GM18498 (cell line): ENCODE results near the gene OSBPL10.
"Not testable (repeated sequence)": the region's sequence is repeated elsewhere in the genome, so short reads cannot be mapped to it uniquely, and the experiment has no call there.

Experiments
- ATAC-seq: cut with Tn5 transposase; IDR thresholded peaks from one replicate; pipeline ENCODE4 v1.9.1; 2021; ENCODE audit warnings: mild to moderate bottlenecking, moderate library complexity; ENCODE audit not compliant: unreplicated experiment

The OSBPL10 gene

DNA sequence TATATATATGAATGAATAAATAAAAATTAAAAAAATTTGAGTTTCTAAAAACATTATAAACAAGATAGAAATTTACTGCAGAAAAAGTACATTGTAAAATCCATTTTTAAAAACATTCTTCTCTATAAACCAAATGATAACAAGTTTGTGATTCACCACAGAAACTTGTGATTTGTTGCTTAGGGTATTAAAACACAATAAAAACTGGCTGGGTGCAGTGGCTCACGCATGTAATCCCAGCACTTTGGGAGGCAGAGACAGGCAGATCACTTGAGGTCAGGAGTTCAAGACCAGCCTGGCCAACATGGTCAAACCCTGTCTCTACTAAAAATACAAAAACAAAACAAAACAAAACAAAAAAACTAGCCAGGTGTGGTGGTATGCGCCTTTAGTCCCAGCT lies 197.2 kb downstream of the OSBPL10 start:
- ATAC-seq = not testable (repeated sequence)

DNA sequence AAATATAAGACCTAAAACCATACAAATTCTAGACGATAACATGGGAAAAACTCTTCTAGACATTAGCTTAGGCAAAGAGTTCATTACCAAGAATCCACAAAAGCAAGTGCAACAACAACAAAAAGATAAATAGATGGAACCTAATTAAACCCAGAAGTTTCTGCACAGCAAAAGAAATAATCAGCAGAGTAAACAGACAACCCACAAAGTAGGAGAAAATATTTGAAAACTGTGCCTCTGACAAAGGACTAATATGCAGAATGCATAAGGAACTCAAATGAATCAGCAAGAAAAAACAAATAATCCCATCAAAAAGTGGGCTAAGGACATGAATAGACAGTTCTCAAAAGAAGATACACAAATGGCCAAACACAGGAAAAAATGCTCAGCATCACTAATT lies 198.8 kb downstream of the OSBPL10 start:
- not testable (repeated sequence) for ATAC-seq

DNA sequence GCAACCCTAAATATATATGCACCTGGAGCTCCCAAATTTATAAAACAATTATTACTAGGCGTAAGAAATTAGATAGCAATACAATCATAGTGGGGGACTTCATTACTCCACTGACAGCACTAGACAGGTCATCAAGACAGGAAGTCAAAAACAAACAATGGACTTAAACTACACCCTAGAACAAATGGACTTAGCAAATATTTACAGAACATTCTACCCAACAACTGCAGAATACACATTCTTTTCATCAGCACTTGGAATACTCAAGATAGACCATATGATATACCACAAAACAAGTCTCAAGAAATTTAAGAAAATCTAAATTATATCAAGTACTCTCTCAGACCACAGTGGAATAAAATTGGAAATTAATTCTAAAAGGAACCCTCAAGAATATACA lies 201.5 kb downstream of the OSBPL10 start:
- ATAC-seq = no peak

DNA sequence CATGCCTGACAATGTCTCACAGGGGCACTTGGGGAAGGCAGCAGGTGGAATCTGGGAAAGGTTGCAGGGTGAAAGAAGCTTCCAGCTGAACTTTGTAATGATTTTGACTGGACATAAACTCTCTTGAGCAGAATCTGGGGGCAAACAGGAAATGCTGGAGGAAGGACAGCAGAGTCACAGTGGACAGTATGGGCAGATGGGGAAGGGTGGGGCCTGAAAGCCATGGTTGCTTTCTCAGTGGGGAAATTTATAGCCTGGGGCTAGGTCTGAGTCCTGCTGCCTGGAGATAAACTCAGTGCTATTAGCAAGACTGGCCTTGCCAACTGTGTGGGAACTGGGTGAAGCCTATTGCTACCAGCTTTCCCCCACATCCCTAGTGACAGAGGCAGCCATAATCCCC lies 203.2 kb downstream of the OSBPL10 start:
- ATAC-seq = no peak

DNA sequence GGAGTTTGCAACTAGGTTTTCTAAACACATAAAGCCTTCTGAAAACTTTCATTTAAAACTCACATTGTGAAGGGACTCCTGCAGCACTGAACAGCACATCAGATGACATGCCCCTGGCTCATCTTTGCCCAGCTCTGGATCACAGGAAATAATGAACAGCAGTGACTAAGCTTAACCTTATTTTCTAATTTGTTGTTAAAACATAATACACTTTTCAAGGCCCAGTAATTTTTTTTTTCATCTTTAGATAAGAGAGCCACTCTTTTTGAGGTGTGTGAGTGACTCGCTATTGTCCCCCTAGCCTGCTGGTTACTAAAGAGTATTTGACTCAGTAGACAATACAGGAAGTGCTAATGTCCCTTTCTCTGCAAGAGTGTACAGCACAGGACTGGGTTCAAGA lies 204.0 kb downstream of the OSBPL10 start:
- ATAC-seq = no peak

DNA sequence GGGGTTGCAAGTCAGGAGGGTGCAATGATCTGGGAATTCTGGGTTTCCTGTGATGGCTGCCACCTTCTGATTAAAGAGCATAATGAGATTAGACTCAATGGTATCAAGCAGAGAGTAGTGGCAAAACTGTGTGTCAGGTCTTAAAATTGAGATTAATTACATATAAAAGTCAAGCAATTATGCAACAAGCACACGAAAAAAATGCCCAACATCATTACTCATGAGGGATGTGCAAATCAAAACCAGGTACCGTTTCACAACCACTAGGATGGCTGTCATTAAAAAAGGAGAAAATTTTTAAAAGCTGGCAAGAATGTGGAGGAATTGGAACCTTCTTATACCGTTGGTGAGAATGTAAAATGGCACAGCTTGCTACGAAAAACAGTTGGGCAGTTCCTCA lies 205.0 kb downstream of the OSBPL10 start:
- no peak for ATAC-seq

DNA sequence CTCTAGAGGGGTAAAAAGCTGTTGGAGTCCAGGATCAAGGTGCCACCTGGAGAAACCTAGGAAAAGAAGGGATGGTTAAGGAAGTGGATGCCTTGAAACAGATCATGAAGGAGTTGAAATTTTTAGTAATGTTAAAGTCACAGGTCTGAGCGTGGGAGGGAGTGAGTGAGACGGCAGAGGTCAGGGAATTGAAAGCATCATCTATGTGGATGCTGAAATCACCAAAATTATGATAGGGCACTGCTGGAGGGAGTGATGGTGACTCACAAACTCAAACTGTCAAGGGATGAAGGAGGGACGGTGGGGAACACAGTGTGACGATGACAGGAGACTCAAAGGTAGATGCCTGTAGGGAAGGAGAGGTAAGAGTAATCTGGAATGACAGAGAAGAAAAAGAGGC lies 205.7 kb downstream of the OSBPL10 start:
- ATAC-seq = no peak

DNA sequence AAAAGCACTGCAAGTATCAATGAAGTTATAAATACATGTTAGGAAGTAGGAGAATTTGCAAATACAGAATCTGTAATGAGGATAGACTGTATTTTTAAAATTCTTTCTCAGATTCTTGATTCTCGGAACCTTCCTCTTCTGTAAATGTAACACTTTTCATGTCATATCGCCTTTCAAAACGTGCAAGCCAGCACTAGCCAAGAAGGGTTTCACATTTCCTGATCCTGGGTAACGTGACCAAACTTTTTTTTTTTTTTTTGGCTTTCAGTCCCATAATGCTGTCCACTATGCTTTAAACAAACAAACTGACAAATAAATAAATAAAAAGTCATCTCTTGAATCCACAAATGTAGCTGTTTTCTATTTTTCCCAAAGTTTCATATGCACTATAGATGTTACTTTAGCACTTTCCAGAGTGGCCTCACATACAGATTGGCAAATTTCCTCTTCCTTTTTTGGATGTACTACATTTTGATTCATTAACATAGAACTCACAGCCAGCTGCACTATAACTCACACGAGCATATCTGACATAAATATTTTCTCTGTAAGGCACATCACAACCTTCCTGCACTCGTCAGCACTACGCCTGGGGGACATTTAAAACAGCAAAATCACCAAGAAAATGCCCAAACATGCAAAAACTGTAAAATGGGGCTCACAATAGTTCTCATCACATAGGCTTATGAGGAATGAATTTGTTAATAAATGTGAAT lies 208.1 kb downstream of the OSBPL10 start:
- no peak for ATAC-seq

DNA sequence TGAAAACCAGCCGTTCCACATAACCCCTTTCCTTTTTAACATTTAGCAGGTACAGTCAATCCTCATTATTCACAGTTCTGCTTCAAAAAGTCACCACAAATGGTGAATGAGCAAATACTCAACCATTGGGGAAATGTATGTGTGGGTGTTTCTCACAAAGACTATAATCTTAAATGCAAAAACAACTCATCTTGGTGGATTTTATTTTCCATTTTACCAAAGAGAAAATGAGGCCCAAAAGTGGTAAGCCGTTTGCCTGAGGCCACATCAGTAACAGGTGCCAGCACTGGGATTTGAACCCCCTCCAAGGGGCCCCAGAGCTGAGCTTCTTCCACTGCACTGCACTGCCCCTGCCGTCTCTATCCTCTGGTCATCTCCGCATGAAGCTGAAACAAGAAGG lies 208.8 kb downstream of the OSBPL10 start:
- ATAC-seq = no peak

DNA sequence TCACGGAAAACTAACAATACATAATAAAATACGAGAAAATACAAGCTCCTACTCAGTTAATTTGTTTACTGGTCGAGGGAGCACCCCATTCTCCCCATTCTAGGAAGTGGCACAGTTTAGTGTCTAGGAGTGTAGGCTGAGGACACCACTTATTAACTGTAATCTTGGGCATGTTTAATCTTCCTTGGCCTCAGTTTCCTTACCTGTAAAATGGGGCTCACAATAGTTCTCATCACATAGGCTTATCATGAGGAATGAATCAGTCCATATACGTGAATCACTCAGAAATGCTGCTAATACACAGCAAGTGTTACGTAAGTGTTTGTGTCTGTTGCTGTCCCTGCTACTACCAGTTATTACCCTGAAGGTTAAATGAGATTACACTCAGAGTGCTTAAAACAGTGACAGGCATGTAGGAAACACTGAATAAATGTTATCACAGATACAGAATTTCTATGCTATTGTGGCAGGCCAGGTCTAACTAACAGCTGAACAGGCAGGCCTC lies 210.2 kb downstream of the OSBPL10 start:
- ATAC-seq = no peak

DNA sequence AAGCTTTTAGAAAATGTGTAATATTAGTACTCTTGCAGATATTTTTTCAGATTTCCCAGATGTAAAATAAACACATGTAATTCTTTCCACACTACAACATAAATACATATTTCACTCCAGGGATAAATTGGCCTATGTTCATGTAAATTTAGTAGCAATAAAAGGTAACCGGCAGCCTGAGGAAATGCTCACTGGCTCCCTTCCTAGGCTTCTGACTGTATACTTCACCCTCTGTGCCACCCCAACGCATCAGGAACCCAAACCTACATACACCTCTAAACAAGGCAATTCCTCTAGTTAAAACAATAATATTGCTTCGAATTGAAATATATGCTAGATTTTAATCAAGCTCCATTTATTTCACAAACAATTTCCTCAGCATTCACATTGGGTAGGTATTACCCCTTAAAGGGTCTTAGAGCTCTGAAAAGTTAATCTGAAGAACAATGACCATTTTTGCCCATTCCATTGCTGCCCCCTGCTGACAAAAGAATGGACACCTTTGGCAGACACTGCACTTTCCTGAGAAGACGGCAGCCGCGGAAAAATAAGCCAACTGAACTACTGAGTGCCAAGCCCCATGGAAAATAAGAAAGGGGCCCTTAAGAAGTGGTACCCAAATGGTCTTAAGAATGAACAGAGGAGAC lies 212.5 kb downstream of the OSBPL10 start:
- ATAC-seq = no peak

DNA sequence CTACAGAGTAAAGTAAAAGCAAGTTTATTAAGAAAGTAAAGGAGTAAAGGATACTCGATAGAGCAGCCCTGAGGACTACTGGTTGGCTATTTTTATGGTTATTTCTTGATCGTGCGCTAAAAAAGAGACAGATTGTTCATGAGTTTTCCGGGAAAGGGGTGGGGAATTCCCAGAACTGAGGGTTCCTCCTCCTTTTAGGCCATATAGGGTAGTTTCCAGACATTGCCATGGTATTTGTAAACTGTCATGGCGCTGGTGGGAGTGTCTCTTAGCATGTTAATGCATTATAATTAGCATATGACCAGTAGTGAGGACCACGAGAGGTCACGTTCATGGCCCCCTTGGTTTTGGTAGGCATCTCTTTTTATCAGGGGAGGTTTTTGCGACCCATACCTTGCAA lies 213.1 kb downstream of the OSBPL10 start:
- ATAC-seq = no peak

DNA sequence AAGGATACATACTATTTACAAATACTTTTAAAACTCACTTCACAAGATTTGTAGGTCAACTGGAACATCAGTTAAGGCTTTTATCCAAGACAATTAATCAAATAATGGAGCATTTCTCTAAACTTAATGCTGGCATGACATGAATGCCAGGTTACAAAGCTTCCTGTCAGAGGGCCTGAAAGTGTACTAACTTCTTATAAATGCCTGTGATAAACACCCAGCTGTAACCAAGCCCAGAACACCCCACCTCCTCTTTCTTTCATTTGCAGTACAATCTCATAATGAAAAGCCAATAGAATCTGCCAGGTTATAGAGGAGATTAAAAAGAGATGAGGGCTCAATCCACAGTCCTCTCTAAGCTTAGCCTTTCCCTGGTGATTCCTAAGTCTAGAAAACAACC lies 214.4 kb downstream of the OSBPL10 start:
- ATAC-seq = no peak

DNA sequence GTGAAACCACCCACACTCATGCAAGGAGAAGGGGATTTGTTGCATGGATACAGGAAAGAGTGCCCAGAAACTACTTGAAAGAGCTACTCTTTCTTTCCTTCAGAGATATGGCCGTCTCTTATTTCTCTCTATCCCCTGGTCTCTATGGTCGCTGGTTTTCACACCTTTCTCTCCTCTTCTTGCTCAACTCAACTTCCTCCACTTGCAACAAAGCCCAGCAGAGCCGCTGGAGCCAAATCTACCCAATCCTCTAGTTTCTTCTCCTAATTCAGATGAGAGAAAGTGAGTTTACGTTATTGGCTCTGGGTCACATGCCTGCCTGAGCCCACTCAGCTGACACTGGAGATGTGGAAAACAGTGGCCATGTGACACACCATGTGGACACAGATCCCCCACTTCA lies 215.2 kb downstream of the OSBPL10 start:
- ATAC-seq = no peak

DNA sequence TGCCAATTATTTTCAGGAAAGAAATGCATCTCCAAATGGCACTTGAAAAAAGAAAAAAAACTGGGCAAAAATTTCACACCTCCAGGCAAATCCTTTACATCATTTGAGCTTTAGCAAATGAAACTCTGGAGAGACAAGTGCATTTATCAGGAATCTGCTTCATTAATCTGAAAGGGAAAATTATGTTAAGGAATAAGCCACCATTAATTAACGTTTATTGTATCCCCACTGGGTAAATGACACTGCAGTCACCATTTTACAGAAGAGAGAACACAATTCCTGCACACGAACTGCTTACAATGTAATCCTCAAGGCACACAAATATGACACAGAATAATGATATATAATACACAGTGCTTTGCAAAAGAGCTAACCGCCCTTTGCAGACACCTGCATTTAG lies 217.3 kb downstream of the OSBPL10 start:
- ATAC-seq = no peak

DNA sequence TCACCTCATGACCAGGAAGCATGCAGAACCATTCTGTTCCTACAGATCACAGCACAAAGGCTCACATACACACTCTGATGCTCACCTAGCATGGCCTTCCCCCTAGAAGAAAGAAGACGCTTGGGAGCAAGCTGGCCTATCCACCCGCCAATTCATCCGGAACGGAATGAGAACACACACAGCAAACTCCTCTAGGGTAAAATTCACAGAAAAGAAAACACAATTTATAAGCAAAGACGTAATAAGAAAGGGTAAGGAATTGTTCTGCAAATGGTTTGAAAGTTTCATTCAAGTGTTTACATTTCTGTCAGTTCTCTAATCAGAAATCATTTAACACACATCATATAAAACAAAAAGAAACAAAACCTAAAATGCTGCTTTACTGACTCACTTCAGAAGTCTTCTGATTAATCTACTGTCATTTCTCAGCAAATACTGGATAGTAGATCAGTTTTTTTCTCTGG lies 218.1 kb downstream of the OSBPL10 start:
- ATAC-seq = no peak

DNA sequence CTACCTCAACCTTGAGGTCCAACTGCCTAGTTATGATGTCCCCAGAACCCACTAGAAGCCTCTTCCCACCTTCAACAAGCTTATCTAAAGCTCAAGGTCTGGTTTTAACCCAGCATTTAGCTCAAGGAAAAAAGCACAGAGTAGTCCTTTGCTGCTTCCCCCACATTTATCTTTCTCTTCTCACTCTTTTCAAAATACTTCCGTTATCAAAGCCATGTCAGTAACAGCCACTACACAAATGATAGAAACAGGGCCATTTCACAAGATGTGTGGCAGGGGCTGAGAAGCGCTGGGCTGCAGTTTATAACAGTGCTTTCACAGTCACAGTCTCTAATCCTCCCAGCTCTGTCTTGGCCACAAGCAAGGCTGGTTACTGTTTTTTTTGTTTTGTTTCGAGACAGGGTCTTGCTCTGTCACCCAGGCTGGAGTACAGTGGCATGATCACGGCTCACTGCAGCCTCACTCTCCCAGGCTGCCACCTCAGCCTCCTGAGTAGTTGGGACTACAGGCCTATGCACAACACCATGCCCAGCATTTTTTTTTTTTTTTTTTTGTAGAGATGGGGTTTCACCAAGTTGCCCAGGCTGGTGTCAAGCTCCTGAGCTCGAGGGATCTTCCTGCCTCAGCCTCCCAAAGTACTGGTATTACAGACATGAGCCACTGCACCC lies 218.8 kb downstream of the OSBPL10 start:
- ATAC-seq = peak; percentile 59

DNA sequence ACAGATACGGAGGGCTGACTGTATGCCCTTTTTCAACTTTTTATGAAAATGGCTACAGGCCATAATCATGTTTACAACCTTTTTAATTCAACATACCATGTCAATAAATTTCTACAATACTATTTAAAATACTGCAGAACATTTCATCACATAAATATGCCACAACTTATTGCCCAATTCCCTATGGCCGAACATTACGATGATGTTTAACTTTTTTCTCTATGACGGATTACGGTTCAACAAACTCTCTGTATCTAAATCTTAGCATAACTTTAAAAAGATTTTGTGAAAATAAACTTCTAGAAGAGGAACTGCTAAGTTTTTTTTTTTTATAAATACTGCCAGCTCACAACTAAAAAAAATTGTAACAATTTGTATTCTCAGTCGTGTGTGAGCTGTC lies 220.4 kb downstream of the OSBPL10 start:
- ATAC-seq = no peak

DNA sequence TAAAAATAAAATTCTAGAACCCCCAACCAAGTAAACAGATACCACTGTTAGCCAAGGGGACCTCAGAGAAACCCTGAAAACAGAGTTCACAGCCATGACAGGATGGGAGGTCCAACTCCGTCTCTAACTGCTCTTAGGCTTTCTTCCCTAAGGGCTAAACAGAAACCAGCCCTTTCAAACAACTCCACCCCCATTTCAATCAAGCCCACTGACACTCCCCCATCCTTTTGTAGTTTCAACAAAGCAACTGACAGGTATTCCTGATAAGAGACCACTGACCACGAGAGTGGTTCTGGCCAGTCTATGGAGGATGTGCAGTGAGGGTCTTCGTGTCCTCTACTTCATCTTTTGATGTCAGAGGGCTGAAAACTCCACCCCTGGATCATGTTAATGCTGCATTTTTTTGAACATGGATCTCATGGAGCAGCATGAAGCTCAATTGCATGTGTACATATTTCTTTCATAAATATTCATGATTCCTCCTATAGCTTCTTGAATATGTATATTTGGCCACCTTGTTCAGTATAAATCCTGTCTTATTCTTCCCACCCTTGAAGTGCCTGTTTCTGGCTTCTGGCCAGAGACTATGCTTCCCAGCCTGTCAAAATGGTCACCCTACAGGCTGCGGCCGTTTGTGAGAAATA lies 222.6 kb downstream of the OSBPL10 start:
- ATAC-seq = no peak

DNA sequence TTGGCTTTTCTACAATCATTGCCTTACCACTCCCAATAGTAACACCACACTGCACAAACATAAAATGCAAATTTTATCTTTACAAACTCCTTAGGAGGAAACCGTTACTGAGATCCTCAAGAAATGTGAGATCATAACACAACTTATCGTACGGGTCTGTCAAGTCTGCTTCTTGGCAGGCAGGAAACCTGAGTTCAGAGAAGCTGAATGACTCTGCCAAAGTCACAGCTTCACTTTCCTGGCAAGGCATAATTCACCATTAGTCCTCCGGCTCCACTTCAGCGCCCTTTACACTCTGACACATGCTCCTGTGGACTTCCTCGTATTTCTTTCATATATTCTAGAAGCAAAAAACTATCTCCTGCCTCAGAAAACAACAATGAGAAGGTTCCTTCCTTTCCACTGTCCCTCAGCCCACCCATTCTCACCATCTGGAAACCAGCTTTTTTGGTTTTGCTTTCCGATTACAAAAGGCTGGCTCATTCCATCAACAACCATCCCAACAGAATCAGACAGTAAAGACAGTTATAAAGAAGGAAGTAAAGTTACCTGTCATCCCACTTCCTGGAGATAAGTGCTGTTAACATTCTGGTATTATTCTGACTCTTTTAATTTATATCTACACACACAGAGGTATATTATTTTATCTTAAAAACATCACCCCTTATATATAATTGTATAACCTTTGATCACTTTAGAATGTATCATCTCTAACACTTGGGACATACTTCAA lies 225.0 kb downstream of the OSBPL10 start:
- ATAC-seq = no peak
